Measurements from ENCODE around the gene DHRS7B.

DNA sequence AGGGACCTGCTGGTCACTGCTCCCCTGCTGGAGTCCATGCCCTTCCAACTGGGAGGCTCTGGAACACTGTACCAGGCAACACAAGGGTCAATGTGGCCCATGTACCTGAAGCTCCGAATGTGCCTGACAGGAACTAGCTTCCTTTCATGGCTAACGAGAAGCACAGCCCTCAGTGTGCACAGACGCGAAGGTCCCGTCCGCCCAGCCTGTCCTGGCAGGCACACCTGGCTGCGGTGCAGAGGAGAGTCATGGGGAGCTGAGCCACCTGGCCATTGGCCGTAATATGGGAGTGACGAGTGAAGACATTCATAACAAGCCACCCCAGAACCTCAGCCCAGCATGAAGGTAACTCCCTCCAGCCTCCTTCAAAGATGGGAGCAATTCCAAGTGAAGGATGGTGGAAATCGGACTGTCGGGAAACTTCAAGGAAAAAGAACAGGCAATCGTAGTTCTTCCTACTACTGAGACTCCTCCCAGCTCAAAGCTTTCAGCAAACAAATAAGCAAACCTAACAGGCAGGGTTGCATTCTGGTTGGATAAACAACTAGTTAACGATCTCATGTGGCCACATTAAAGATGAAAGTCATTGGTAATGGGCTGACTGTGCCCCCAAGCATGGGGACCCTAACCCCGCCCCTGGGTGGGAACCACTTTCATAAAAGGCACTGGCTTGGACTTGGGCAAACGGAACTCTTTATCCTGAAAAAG lies 74.0 kb downstream of the DHRS7B start:
- TF ChIP-seq, protein P1, sequence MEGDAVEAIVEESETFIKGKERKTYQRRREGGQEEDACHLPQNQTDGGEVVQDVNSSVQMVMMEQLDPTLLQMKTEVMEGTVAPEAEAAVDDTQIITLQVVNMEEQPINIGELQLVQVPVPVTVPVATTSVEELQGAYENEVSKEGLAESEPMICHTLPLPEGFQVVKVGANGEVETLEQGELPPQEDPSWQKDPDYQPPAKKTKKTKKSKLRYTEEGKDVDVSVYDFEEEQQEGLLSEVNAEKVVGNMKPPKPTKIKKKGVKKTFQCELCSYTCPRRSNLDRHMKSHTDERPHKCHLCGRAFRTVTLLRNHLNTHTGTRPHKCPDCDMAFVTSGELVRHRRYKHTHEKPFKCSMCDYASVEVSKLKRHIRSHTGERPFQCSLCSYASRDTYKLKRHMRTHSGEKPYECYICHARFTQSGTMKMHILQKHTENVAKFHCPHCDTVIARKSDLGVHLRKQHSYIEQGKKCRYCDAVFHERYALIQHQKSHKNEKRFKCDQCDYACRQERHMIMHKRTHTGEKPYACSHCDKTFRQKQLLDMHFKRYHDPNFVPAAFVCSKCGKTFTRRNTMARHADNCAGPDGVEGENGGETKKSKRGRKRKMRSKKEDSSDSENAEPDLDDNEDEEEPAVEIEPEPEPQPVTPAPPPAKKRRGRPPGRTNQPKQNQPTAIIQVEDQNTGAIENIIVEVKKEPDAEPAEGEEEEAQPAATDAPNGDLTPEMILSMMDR (IDR thresholded peaks at IDR 0.05): no peak
- TF ChIP-seq POLR2AphosphoS5 (IDR thresholded peaks at IDR 0.05; ENCODE audit: low read depth, low read length) (no peak), SIN3A (IDR thresholded peaks at IDR 0.05; ENCODE audit: borderline replicate concordance, insufficient read depth, low read depth, low read length) (no peak)

Data from Panc1 (cell line).